ENCODE measurements around the gene ATRX.
"Not testable (repeated sequence)": the region's sequence is repeated elsewhere in the genome, so short reads cannot be mapped to it uniquely, and the experiment has no call there.

ATRX gene

GRCh38 chrX:77742788-77743476 is 43.1 kb downstream of the ATRX start:
- no peak overlapping the region for H3K4me3 ChIP-seq
- peak overlapping the region in 1 of 21 experiments; percentile 24 for H3K27ac ChIP-seq

- H3K4me3 ChIP-seq: no peak overlapping the region
- H3K27ac ChIP-seq: no peak overlapping the region
Measured at GRCh38 chrX:77740376-77740905, 45.6 kb downstream of the ATRX start.

- Histone ChIP-seq H3K27ac (no peak overlapping the region), H3K4me3 (no peak overlapping the region)
Measured at GRCh38 chrX:77733342-77733741, 52.7 kb downstream of the ATRX start.

- Histone ChIP-seq H3K27ac (no peak overlapping the region), H3K4me3 (no peak overlapping the region)
Measured at GRCh38 chrX:77731821-77732419, 54.1 kb downstream of the ATRX start.

- H3K27ac ChIP-seq, H3K4me3 ChIP-seq: not testable (repeated sequence)
Measured at GRCh38 chrX:77726095-77726494, 59.9 kb downstream of the ATRX start.

- no peak overlapping the region for H3K4me3 ChIP-seq
- no peak overlapping the region for H3K27ac ChIP-seq
Measured at GRCh38 chrX:77723681-77724080, 62.3 kb downstream of the ATRX start.

GRCh38 chrX:77719388-77719787 is 66.6 kb downstream of the ATRX start:
- no peak overlapping the region for H3K27ac ChIP-seq
- no peak overlapping the region for H3K4me3 ChIP-seq

- H3K4me3 ChIP-seq: no peak overlapping the region
Measured at GRCh38 chrX:77704881-77705280, 81.1 kb downstream of the ATRX start.

GRCh38 chrX:77698242-77698641 is 87.8 kb downstream of the ATRX start:
- Histone ChIP-seq H3K4me3 (no peak overlapping the region), H3K27ac (no peak overlapping the region)

More at GRCh38 chrX:77704881-77705280, 81.1 kb downstream of the ATRX start:
- H3K27ac ChIP-seq: no peak overlapping the region

- Histone ChIP-seq H3K4me3 (no peak overlapping the region), H3K27ac (no peak overlapping the region)
Measured at GRCh38 chrX:77694491-77694890, 91.5 kb downstream of the ATRX start.

- Histone ChIP-seq H3K27ac (no peak overlapping the region), H3K4me3 (no peak overlapping the region)
Measured at GRCh38 chrX:77693594-77693993, 92.4 kb downstream of the ATRX start.

- no peak overlapping the region for H3K4me3 ChIP-seq
- no peak overlapping the region for H3K27ac ChIP-seq
Measured at GRCh38 chrX:77691916-77692315, 94.1 kb downstream of the ATRX start.

- Histone ChIP-seq H3K27ac (no peak overlapping the region), H3K4me3 (no peak overlapping the region)
Measured at GRCh38 chrX:77689376-77689775, 96.6 kb downstream of the ATRX start.

GRCh38 chrX:77685683-77686082 is 100.3 kb downstream of the ATRX start:
- not testable (repeated sequence) for H3K4me3 ChIP-seq, H3K27ac ChIP-seq

GRCh38 chrX:77679144-77679543 is 106.9 kb downstream of the ATRX start:
- no peak overlapping the region for H3K4me3 ChIP-seq
- H3K27ac ChIP-seq: no peak overlapping the region

GRCh38 chrX:77675986-77676385 is 110.0 kb downstream of the ATRX start:
- Histone ChIP-seq H3K27ac (no peak overlapping the region), H3K4me3 (no peak overlapping the region)

GRCh38 chrX:77668391-77669237 is 117.4 kb downstream of the ATRX start:
- H3K4me3 ChIP-seq: no peak overlapping the region
- H3K27ac ChIP-seq: no peak overlapping the region

- H3K4me3 ChIP-seq: no peak overlapping the region
- no peak overlapping the region for H3K27ac ChIP-seq
Measured at GRCh38 chrX:77658886-77659285, 127.1 kb downstream of the ATRX start.

- H3K27ac ChIP-seq: no peak overlapping the region
- H3K4me3 ChIP-seq: no peak overlapping the region
Measured at GRCh38 chrX:77652095-77652494, 133.9 kb downstream of the ATRX start.

- no peak overlapping the region for H3K27ac ChIP-seq
Measured at GRCh38 chrX:77640702-77641101, 145.3 kb downstream of the ATRX start.

GRCh38 chrX:77639820-77640219 is 146.2 kb downstream of the ATRX start:
- H3K27ac ChIP-seq: no peak overlapping the region
- no peak overlapping the region for H3K4me3 ChIP-seq

More at GRCh38 chrX:77640702-77641101, 145.3 kb downstream of the ATRX start:
- no peak overlapping the region for H3K4me3 ChIP-seq

All from skin epidermis (tissue), 12 donors.